WTC11 (cell line): ENCODE measurements around the gene SPDEF.

ENCODE experiments used
- ATF3 ChIP-seq: sonication (generic); formaldehyde crosslinking; conservative IDR thresholded peaks from 2 replicates; pipeline ENCODE4 v1.8.1; 2022; ENCODE audit warnings: mild to moderate bottlenecking, missing genetic modification reagents
- CTCF ChIP-seq: fragments of 200-600 bp; IDR thresholded peaks from 2 replicates; pipeline ENCODE4 v1.8.0; 2022; ENCODE audit warnings: antibody characterized with exemption
- GABPB1 ChIP-seq: sonication (generic); formaldehyde crosslinking; IDR thresholded peaks from 2 replicates; pipeline ENCODE4 v1.8.1; 2023; ENCODE audit warnings: mild to moderate bottlenecking, missing genetic modification reagents
- SMAD3 ChIP-seq: sonication (generic); formaldehyde crosslinking; IDR thresholded peaks from 2 replicates; pipeline ENCODE4 v1.8.0; 2022; ENCODE audit warnings: missing genetic modification reagents, mild to moderate bottlenecking, borderline replicate concordance

GRCh38 chr6:34600101-34600500, 44.0 kb upstream of the SPDEF start:
- no peak for TF ChIP-seq CTCF
- no peak for TF ChIP-seq GABPB1
- no peak for TF ChIP-seq SMAD3 (CRISPR knock-in tag)
- TF ChIP-seq ATF3, result no peak
